Lower lobe of right lung (tissue), 2 donors: ENCODE data around the gene PTPRG. TPM values are rescaled to one million over a fixed set of nuclear protein-coding genes. Genes with fewer than 3 reads are reported as not detected.

ENCODE experiments used
- ATAC-seq, 2 donors: fragments of 200-7000 bp; cut with Tn5 transposase; one replicate each; pipeline ENCODE4 v1.9.1; 2020 to 2022; ENCODE audit warnings: mild to moderate bottlenecking in 2 of 2, moderate library complexity in 2 of 2
- DNase-seq: peaks from one replicate; pipeline ENCODE4 v3.0.0-alpha.2; 2020
- H3K27ac ChIP-seq: fragments of 200-600 bp; one replicate; pipeline ENCODE4 v1.8.0; 2022
- H3K27me3 ChIP-seq: fragments of 200-600 bp; one replicate; pipeline ENCODE4 v1.8.0; 2022; ENCODE audit warnings: low read depth
- H3K36me3 ChIP-seq: fragments of 200-600 bp; one replicate; pipeline ENCODE4 v1.8.0; 2022; ENCODE audit warnings: mild to moderate bottlenecking
- H3K4me1 ChIP-seq: fragments of 200-600 bp; one replicate; pipeline ENCODE4 v1.8.0; 2022
- H3K4me3 ChIP-seq: fragments of 200-600 bp; one replicate; pipeline ENCODE4 v1.8.0; 2022; ENCODE audit warnings: mild to moderate bottlenecking
- H3K9me3 ChIP-seq: fragments of 200-600 bp; one replicate; pipeline ENCODE4 v1.8.0; 2022
- CTCF ChIP-seq: fragments of 200-600 bp; IDR thresholded peaks from one replicate; pipeline ENCODE4 v1.8.0; 2022; ENCODE audit warnings: antibody characterized with exemption, mild to moderate bottlenecking
- intact Hi-C: fragments of 100-400 bp; cut with DNase I; formaldehyde crosslinking; loops from one replicate; pipeline ENCODE4 v1.11.0; 2022
- total RNA-seq: library from RNA; stranded (reverse); fragmentation: NEBNext Ultra II Directional; extraction: Animal tissue kit (Norgen Biotek cat#: 25700); gene quantifications from one replicate; pipeline ENCODE4 v1.2.1, GENCODE V29; 2021
- donor health status: DM: no; HTN: yes; CAD: no; lungs with severe emphysema.

The PTPRG gene
- total RNA-seq, 1 donor from 2014 or later, result 67.6 TPM

- Histone ChIP-seq H3K27ac (no peak overlapping the region), H3K9me3 (no peaks in the 10 kb centered on the region), H3K4me3 (no peak overlapping the region), H3K4me1 (no peaks in the 10 kb centered on the region), H3K27me3 (no peaks in the 10 kb centered on the region), H3K36me3 (no peaks in the 10 kb centered on the region)
- intact Hi-C loops, result no loop called here
- TF ChIP-seq CTCF, result peak; percentile 54
- DNase-seq, result no peak
- no peak for ATAC-seq
Observed at GRCh38 chr3:62332835-62333244, 771.5 kb downstream of the PTPRG start.

- H3K27ac ChIP-seq, result no peak overlapping the region
- intact Hi-C loops, result no loop called here
- no peaks in the 10 kb centered on the region for H3K9me3 ChIP-seq
- H3K4me1 ChIP-seq, result no peaks in the 10 kb centered on the region
- no peak for ATAC-seq
- no peaks in the 10 kb centered on the region for H3K36me3 ChIP-seq
- no peak for DNase-seq
- H3K4me3 ChIP-seq, result no peak overlapping the region
- TF ChIP-seq CTCF, result no peak
- H3K27me3 ChIP-seq, result no peaks in the 10 kb centered on the region
Observed at GRCh38 chr3:62335196-62335595, 773.8 kb downstream of the PTPRG start.

GRCh38 chr3:62343755-62344154, 782.4 kb downstream of the PTPRG start:
- Histone ChIP-seq H3K27me3 (no peaks in the 10 kb centered on the region), H3K4me3 (no peak overlapping the region), H3K36me3 (no peaks in the 10 kb centered on the region), H3K4me1 (no peaks in the 10 kb centered on the region), H3K9me3 (no peaks in the 10 kb centered on the region), H3K27ac (no peak overlapping the region)
- intact Hi-C loops, result no loop called here
- DNase-seq (no peak), ATAC-seq (no peak)
- TF ChIP-seq CTCF, result no peak
